ENCODE results near the gene THAP5. TPM values are rescaled to one million over a fixed set of nuclear protein-coding genes. Genes with fewer than 3 reads are reported as not detected.
A peak's percentile ranks its signal among the peaks of the same experiment; 100 is the strongest.

THAP5 gene, protein sequence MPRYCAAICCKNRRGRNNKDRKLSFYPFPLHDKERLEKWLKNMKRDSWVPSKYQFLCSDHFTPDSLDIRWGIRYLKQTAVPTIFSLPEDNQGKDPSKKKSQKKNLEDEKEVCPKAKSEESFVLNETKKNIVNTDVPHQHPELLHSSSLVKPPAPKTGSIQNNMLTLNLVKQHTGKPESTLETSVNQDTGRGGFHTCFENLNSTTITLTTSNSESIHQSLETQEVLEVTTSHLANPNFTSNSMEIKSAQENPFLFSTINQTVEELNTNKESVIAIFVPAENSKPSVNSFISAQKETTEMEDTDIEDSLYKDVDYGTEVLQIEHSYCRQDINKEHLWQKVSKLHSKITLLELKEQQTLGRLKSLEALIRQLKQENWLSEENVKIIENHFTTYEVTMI
- total RNA-seq: 22.1 and 26.3 TPM in 2 replicates

DNA sequence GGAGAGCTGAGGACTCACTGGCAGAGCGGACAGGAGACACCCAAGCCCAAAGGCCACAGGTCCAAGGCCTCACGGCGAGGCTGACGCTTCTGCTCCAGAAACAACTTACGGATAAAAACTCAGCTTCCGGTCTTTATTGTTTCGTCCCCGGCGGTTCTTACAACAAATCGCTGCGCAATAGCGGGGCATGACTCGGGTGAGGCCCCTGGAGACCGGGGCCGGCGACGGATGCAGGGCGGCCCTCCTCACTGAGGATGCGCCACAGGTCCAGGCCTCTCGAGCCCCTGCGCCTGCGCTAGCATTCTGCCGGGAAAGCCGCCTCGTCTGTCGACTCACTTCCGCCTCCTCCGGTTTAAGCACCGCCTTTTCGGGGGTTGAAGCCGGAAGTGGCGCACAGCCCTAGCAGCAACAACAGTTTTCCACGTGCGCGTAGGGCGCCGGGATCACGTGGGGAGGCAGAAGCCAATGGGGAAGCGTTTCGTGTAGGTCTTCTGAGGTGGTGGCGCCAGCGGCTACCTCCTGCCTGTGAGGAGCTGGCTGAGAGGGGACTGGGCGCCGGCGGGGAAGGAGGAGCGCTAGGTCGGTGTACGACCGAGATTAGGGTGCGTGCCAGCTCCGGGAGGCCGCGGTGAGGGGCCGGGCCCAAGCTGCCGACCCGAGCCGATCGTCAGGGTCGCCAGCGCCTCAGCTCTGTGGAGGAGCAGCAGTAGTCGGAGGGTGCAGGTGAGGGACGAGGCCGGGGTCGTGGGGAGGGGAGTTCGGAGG is at the start of gene THAP5, which contains the start of gene DNAJB9:
TSS of gene THAP5 (minus strand) at position 326 of the 765 bp plus-strand sequence. CDS start at position 189, 137 bp downstream.
TSS of gene DNAJB9 (plus strand) at position 494 of the 765 bp plus-strand sequence. CDS start 1,853 bp downstream, outside the sequence.
- intact Hi-C loops (cut with micrococcal nuclease): loop anchor here (1.0 to 2.0 kb wide), 6 partner anchors 17 to 1401 kb away; partner anchors contain the start of genes DLD, HBP1 and PNPLA8
- TF ChIP-seq, protein P1, sequence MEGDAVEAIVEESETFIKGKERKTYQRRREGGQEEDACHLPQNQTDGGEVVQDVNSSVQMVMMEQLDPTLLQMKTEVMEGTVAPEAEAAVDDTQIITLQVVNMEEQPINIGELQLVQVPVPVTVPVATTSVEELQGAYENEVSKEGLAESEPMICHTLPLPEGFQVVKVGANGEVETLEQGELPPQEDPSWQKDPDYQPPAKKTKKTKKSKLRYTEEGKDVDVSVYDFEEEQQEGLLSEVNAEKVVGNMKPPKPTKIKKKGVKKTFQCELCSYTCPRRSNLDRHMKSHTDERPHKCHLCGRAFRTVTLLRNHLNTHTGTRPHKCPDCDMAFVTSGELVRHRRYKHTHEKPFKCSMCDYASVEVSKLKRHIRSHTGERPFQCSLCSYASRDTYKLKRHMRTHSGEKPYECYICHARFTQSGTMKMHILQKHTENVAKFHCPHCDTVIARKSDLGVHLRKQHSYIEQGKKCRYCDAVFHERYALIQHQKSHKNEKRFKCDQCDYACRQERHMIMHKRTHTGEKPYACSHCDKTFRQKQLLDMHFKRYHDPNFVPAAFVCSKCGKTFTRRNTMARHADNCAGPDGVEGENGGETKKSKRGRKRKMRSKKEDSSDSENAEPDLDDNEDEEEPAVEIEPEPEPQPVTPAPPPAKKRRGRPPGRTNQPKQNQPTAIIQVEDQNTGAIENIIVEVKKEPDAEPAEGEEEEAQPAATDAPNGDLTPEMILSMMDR (IDR thresholded peaks at IDR 0.05): no peak
- H3K4me1 Mint-ChIP-seq: peaks cover 66% of the 10 kb centered on the region
- ATAC-seq (ENCODE audit: low read depth): peak; percentile 89
- H3K27me3 Mint-ChIP-seq: no peaks in the 10 kb centered on the region
- ChIA-PET CTCF (interaction anchor here (0.5 to 2.6 kb wide), 5 partner anchors 44 to 74 kb away, joined by 3 to 12 read pairs (median 5); partner anchors contain the start of gene PNPLA8), POLR2A (interaction anchor here (0.6 to 5.0 kb wide), 19 partner anchors 9 to 1401 kb away, joined by 3 to 125 read pairs (median 6); partner anchors contain the start of genes HBP1, NRCAM and PNPLA8)
- peak within 1 kb of the TSS; percentile 98 for H3K4me3 Mint-ChIP-seq
- peak within 1 kb of the TSS; percentile 99 for H3K27ac Mint-ChIP-seq
- DNase-seq: peak; percentile 97
- H3K9me3 Mint-ChIP-seq: peaks cover 2% of the 10 kb centered on the region
- peaks cover 55% of the 10 kb centered on the region for H3K36me3 Mint-ChIP-seq (ENCODE audit: low read depth)

DNA sequence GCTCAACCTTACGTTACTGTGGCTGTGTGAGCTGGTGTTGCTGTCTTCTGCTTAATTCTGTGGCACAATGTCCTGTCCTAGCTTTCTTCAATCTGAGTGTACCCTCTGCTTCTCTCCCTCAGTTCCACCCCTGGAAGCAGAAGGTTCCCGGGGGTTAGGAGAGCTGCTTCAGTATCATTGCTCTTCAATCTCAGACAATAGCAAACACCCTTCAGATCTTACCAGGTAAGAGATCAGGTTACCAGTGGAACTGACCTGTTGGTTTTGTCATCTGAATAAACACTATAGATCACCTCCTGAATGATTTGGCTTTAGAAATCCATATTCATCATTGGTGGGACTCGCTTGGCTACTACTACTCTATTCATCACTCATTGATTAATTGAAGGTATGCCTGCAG is 48.5 kb upstream of the THAP5 start:
- DNase-seq (no peak), ATAC-seq (ENCODE audit: low read depth) (no peak)
- intact Hi-C loops (cut with micrococcal nuclease): no loop called here
- H3K27ac Mint-ChIP-seq: no peak overlapping the region
- CTCF ChIA-PET: no interaction called here
- no peaks in the 10 kb centered on the region for H3K27me3 Mint-ChIP-seq
- no peak overlapping the region for H3K4me3 Mint-ChIP-seq
- H3K36me3 Mint-ChIP-seq (ENCODE audit: low read depth): no peaks in the 10 kb centered on the region
- TF ChIP-seq, protein P1 (IDR thresholded peaks at IDR 0.05): no peak
- POLR2A ChIA-PET: no interaction called here
- H3K4me1 Mint-ChIP-seq: no peaks in the 10 kb centered on the region
- no peaks in the 10 kb centered on the region for H3K9me3 Mint-ChIP-seq

DNA sequence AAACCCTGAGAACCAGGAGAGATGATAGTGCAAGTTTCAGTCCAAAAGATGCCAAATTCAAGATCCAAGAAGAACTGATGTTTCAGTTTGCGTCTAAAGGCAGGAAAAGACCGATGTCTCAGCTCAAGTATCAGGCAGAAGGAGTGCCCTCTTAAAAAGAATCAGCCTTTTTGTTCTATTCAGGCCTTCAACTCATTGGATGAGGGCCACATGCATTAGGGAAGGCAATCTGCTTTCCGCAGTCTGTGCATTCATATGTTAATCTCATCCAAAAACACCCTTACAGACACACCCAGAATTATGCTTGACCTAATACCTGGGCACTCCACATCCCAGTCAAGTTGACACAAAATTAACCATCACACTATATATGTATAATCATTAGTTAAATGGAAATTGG is 45.4 kb upstream of the THAP5 start:
- Mint-ChIP-seq H3K36me3 (ENCODE audit: low read depth) (no peaks in the 10 kb centered on the region), H3K4me3 (no peak overlapping the region), H3K27ac (no peak overlapping the region), H3K27me3 (peaks cover 2% of the 10 kb centered on the region), H3K4me1 (no peaks in the 10 kb centered on the region), H3K9me3 (no peaks in the 10 kb centered on the region)
- ATAC-seq (ENCODE audit: low read depth) (no peak), DNase-seq (no peak)
- intact Hi-C loops (cut with micrococcal nuclease): no loop called here
- ChIA-PET POLR2A (no interaction called here), CTCF (no interaction called here)
- TF ChIP-seq, protein P1 (IDR thresholded peaks at IDR 0.05): no peak

DNA sequence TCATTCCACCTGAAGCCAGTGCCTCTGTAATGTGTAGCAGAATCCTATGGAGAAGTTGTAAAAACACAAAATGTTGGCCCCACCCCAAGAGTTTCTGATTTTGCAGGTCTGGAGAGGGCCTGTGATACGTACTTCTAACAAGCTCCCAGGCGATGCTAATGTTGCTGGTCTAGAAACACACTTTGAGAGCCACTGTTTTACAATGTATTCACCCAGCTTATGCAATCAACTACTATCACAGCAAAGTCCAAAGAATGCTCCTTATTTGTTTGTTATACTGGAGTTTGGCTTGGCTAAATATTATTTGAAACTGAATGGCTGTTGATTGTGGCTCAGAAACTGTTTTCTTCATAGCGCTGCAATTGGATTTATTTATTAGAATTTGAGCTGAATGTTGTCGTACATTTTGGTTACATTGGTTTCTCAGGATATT is 44.5 kb upstream of the THAP5 start:
- Mint-ChIP-seq H3K4me3 (no peak overlapping the region), H3K27ac (no peak overlapping the region), H3K27me3 (peaks cover 2% of the 10 kb centered on the region), H3K4me1 (no peaks in the 10 kb centered on the region), H3K9me3 (no peaks in the 10 kb centered on the region), H3K36me3 (ENCODE audit: low read depth) (no peaks in the 10 kb centered on the region)
- TF ChIP-seq, protein P1 (IDR thresholded peaks at IDR 0.05): no peak
- CTCF ChIA-PET: no interaction called here
- DNase-seq (no peak), ATAC-seq (ENCODE audit: low read depth) (no peak)
- POLR2A ChIA-PET: no interaction called here
- intact Hi-C loops (cut with micrococcal nuclease): no loop called here

All from activated B cell treated with CpG ODN at 0.5 μM for 24 hours (primary cell).